Measurements from ENCODE around the gene CLCN7. TPM values are rescaled to one million over a fixed set of nuclear protein-coding genes. Genes with fewer than 3 reads are reported as not detected.

CLCN7 gene
- total and polyA plus RNA-seq, 9 donors, result 16.3 to 70.9 (median 54.4) TPM

DNA sequence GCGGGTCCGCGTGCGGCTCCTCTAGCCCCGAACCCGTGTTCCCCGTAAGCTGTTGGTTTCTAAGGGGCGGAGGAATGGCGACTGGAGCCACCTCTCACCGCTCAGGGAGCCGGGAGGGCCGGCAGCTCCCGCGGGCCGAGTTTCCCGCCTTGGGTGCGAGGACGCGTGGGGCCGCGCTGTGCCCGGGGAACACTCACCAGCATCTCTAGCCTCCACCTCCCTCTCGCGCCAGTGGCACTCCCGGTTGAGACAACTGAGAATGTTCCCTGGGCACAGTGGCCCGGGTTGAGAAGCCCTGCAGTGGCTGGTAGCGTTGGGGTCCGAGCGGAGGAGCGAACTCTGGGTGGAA lies 18.9 kb upstream of the CLCN7 start:
- H3K27me3 ChIP-seq, result no peaks in the 10 kb centered on the region
- peak overlapping the region; percentile 66 for H3K4me3 ChIP-seq
- TF ChIP-seq POLR2A (IDR thresholded peaks at IDR 0.05) (no peak), EP300 (IDR thresholded peaks at IDR 0.05) (no peak)
- TF ChIP-seq, protein P1, sequence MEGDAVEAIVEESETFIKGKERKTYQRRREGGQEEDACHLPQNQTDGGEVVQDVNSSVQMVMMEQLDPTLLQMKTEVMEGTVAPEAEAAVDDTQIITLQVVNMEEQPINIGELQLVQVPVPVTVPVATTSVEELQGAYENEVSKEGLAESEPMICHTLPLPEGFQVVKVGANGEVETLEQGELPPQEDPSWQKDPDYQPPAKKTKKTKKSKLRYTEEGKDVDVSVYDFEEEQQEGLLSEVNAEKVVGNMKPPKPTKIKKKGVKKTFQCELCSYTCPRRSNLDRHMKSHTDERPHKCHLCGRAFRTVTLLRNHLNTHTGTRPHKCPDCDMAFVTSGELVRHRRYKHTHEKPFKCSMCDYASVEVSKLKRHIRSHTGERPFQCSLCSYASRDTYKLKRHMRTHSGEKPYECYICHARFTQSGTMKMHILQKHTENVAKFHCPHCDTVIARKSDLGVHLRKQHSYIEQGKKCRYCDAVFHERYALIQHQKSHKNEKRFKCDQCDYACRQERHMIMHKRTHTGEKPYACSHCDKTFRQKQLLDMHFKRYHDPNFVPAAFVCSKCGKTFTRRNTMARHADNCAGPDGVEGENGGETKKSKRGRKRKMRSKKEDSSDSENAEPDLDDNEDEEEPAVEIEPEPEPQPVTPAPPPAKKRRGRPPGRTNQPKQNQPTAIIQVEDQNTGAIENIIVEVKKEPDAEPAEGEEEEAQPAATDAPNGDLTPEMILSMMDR (IDR thresholded peaks at IDR 0.05), result no peak
- peaks cover 6% of the 10 kb centered on the region for H3K4me1 ChIP-seq (ENCODE audit: insufficient read depth)
- peak overlapping the region; percentile 51 to 64 for H3K27ac ChIP-seq
- no peaks in the 10 kb centered on the region for H3K36me3 ChIP-seq
- intact Hi-C loops (cut with DNase I), result loop anchor here in 1 of 4 donors (10.0 kb wide), 1 partner anchor 69 kb away; the partner anchor contains the start of gene UQCC4
- no peaks in the 10 kb centered on the region for H3K9me3 ChIP-seq
- no peak for DNase-seq
- WGBS, 3 donors, result 0 to 1% (median 0%) methylated on average over 14 to 30 of the region's 30 CpGs

DNA sequence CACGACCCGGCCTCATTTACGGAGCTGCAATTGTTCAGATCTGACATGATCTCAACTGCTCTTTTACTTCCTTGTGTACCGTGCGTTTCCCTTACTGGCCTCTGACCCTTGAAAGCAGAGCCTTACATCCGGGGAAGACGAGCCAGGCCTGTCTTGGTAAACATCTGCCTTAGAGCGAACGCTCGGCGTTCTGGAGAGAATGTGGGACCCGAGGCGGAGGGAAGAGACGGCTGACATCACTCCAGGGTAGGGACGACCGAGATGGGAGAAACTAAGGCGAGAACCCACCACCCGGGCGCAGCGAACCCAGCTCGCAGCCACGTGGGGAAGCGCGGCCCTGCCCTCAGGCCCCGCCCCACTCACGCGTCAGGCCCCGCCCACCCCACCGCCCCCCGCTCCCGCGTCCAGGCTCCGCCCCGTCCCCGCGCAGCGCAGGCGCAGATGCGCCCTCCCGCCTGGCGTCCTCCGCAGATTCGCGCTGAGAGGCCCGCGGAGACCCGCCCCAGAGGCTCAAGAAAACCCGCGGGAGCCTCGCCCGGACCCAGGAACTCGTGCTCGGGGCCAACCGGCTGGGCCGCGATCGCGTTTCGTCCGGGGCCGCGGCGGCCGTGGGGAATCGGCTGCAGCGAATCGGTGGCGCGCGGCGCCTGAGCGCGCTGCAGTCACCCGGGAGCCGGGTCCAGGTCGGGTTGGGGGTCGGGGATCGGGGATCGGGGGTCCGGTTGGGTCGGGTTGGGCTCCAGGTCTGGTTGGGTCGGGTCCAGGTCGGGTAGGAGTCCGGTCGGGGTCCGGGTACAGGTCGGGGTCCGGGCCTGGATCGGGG lies 18.3 kb upstream of the CLCN7 start, which contains the start of gene TELO2:
Gene TELO2, plus strand, starts transcription at position 438 of the 823 bp plus-strand sequence. CDS start 922 bp downstream, outside the sequence.
- Histone ChIP-seq H3K27me3 (no peaks in the 10 kb centered on the region), H3K4me3 (peak within 1 kb of the TSS; percentile 66), H3K27ac (peak within 1 kb of the TSS; percentile 51 to 64), H3K36me3 (no peaks in the 10 kb centered on the region), H3K9me3 (no peaks in the 10 kb centered on the region), H3K4me1 (ENCODE audit: insufficient read depth) (peaks cover 6% of the 10 kb centered on the region)
- peak; percentile 75 to 89 (median 87) for DNase-seq
- intact Hi-C loops (cut with DNase I), result loop anchor here in 1 of 4 donors (10.0 kb wide), 1 partner anchor 68 kb away; the partner anchor contains the start of gene UQCC4
- WGBS, 3 donors, result 0 to 3% (median 1%) methylated on average over 35 to 89 of the region's 89 CpGs
- TF ChIP-seq POLR2A (IDR thresholded peaks at IDR 0.05) (peak; percentile 29), EP300 (IDR thresholded peaks at IDR 0.05) (no peak)
- TF ChIP-seq, protein P1 (IDR thresholded peaks at IDR 0.05), result peak in 1 of 3 donors; percentile 3

DNA sequence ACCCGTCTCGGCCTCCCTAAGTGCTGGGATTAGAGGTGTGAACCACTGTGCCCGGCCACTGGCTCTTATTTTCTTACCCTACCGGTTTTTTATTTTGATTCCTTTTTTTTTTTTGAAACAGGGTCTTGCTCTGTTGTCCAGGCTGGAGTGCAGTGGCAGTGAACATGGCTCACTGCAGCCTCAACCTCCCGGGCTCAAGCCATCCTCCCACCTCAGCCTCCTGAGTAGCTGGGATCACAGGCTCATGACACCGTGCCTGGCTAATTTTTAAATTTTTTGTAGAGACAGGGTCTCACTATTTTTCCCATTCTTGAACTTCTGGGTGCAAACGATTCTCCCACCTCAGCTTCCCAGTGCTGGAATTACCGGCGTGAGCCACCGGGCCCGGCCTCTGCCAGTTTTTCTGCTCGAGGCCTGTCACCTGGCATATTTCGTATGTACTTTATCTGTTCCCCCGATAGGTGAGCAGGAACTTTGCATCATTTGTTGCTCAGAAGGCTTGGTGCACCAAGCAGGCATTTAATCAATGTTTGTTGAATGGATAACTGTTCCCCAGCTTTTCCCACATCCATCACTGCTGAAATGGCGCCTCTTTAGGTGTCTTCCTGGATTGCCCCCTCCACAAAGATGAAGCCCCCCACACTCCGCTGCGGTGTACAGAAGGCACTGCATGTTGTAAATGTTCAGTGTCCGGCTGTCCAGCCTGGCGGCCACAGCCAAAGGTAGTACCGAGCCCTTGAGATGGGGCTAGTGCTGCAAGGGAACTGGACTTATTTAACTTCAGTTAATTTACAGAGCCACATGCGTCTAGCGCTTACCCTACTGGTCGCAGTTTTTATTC lies 17.5 kb upstream of the CLCN7 start:
- Histone ChIP-seq H3K4me1 (ENCODE audit: insufficient read depth) (peaks cover 6% of the 10 kb centered on the region), H3K4me3 (peak overlapping the region; percentile 66), H3K9me3 (no peaks in the 10 kb centered on the region), H3K27me3 (no peaks in the 10 kb centered on the region), H3K36me3 (no peaks in the 10 kb centered on the region), H3K27ac (peak overlapping the region in 1 of 2 donors; percentile 64)
- intact Hi-C loops (cut with DNase I), result loop anchor here in 1 of 4 donors (10.0 kb wide), 1 partner anchor 68 kb away; the partner anchor contains the start of gene UQCC4
- DNase-seq, result no peak
- no peak for TF ChIP-seq EP300 (IDR thresholded peaks at IDR 0.05)
- TF ChIP-seq, protein P1 (IDR thresholded peaks at IDR 0.05), result no peak
- TF ChIP-seq POLR2A (IDR thresholded peaks at IDR 0.05), result no peak
- 80 to 85% (median 84%) methylated on average over 23 of the region's 23 CpGs for WGBS, 3 donors

DNA sequence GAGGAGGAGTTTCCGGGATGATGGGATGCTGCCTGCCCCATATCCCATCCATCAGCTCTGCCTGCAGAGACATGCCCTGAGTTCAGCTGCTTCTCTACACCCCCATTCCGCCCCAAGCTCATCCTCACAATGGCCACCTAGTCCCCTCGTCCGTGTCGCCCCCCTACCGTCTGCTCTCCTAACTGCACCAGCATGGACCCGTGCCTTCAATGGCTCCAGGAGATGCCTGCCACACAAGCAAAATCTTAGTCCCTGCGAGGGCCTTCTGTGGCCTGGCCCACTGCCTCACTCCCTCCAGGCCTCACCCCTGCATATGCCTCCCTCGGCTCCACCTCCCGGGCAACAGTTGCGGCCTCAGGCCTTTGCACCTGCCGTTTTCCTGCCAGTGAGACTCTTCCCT lies 16.5 kb upstream of the CLCN7 start:
- 82 to 83% (median 83%) methylated on average over 12 of the region's 12 CpGs for WGBS, 3 donors
- no peaks in the 10 kb centered on the region for H3K9me3 ChIP-seq
- TF ChIP-seq, protein P1 (IDR thresholded peaks at IDR 0.05), result no peak
- TF ChIP-seq EP300 (IDR thresholded peaks at IDR 0.05), result no peak
- TF ChIP-seq POLR2A (IDR thresholded peaks at IDR 0.05), result no peak
- H3K4me3 ChIP-seq, result no peak overlapping the region
- intact Hi-C loops (cut with DNase I), result loop anchor here in 1 of 4 donors (10.0 kb wide), 1 partner anchor 67 kb away; the partner anchor contains the start of gene UQCC4
- no peak for DNase-seq
- peaks cover 6% of the 10 kb centered on the region for H3K4me1 ChIP-seq (ENCODE audit: insufficient read depth)
- H3K27ac ChIP-seq, result no peak overlapping the region
- H3K27me3 ChIP-seq, result no peaks in the 10 kb centered on the region
- no peaks in the 10 kb centered on the region for H3K36me3 ChIP-seq

All from ovary (tissue), 9 donors.